A673 (cell line): ENCODE results near the gene HTR6.

Source experiments
- EZH2 ChIP-seq: fragments of 200-600 bp; sonication (generic); IDR thresholded peaks from 2 replicates; pipeline ENCODE4 v1.6.1; 2017; ENCODE audit warnings: borderline replicate concordance, low read depth, mild to moderate bottlenecking, mixed read lengths, antibody characterized with exemption, low read length; ENCODE audit not compliant: poor library complexity, severe bottlenecking
- TF ChIP-seq, protein P1 (sequence below): fragments of 300-800, 200-600 bp; sonication (generic); conservative IDR thresholded peaks from 2 replicates; pipeline ENCODE4 v1.5.1; 2017; ENCODE audit warnings: low read depth, mild to moderate bottlenecking, antibody characterized with exemption, low read length, moderate library complexity, mixed read lengths

DNA sequence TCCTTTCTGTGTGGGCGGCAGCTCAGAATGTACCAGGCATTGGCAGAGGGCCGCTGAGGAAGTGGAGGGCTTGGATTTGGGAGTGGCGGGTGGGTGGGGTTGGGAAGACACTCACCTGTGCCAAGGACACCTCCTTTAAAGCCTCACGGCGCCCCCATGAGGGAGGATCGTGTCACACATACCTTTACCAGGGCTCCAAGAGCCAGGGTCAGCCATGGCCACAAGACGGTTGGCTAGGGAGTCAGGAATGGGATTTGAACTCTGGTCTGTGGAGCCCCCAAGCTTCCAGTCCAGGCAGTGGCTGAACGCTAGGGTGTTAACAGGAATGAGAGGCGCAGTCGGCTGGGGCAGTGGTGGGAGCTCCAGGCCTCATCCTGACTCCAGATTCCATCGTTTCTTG is 16.0 kb upstream of the HTR6 start:
- TF ChIP-seq, protein P1, sequence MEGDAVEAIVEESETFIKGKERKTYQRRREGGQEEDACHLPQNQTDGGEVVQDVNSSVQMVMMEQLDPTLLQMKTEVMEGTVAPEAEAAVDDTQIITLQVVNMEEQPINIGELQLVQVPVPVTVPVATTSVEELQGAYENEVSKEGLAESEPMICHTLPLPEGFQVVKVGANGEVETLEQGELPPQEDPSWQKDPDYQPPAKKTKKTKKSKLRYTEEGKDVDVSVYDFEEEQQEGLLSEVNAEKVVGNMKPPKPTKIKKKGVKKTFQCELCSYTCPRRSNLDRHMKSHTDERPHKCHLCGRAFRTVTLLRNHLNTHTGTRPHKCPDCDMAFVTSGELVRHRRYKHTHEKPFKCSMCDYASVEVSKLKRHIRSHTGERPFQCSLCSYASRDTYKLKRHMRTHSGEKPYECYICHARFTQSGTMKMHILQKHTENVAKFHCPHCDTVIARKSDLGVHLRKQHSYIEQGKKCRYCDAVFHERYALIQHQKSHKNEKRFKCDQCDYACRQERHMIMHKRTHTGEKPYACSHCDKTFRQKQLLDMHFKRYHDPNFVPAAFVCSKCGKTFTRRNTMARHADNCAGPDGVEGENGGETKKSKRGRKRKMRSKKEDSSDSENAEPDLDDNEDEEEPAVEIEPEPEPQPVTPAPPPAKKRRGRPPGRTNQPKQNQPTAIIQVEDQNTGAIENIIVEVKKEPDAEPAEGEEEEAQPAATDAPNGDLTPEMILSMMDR: peak; percentile 28
- no peak for TF ChIP-seq EZH2
